Chondrocyte (in vitro differentiated cells): ENCODE measurements around the gene MRNIP. TPM values are rescaled to one million over a fixed set of nuclear protein-coding genes. Genes with fewer than 3 reads are reported as not detected.

Source experiments
- DNase-seq: peaks from one replicate; pipeline ENCODE4 v3.0.0; 2021; ENCODE audit warnings: mixed read lengths, low spot score
- H3K27ac Mint-ChIP-seq: one replicate; pipeline ENCODE4 v1.8.0; 2021; ENCODE audit warnings: mild to moderate bottlenecking, moderate library complexity, mixed read lengths; ENCODE audit not compliant: unreplicated experiment
- H3K27me3 Mint-ChIP-seq: 2 replicates; pipeline ENCODE4 v1.8.0; 2021; ENCODE audit warnings: low read depth, mixed read lengths
- H3K36me3 Mint-ChIP-seq: 2 replicates; pipeline ENCODE4 v1.8.0; 2021; ENCODE audit warnings: low read depth, mixed read lengths
- H3K4me1 Mint-ChIP-seq: 2 replicates; pipeline ENCODE4 v1.8.0; 2021; ENCODE audit warnings: low read depth, mild to moderate bottlenecking, mixed read lengths
- H3K4me3 Mint-ChIP-seq: one replicate; pipeline ENCODE4 v1.8.0; 2021; ENCODE audit warnings: mild to moderate bottlenecking, moderate library complexity, mixed read lengths; ENCODE audit not compliant: unreplicated experiment
- H3K9me3 Mint-ChIP-seq: 2 replicates; pipeline ENCODE4 v1.8.0; 2021; ENCODE audit warnings: low read depth, mixed read lengths
- total RNA-seq: library from RNA; stranded (reverse); gene quantifications from 3 replicates; pipeline ENCODE4 v1.2.1, GENCODE V29; 2021
- TF ChIP-seq, protein P1 (sequence below): fragments of 200-600 bp; sonication (generic); IDR thresholded peaks from 2 replicates; pipeline ENCODE4 v1.5.0; 2021; ENCODE audit warnings: antibody characterized with exemption, mild to moderate bottlenecking, moderate library complexity

MRNIP gene
- total RNA-seq, 1 donor from 2014 or later: 13.4 TPM

DNA sequence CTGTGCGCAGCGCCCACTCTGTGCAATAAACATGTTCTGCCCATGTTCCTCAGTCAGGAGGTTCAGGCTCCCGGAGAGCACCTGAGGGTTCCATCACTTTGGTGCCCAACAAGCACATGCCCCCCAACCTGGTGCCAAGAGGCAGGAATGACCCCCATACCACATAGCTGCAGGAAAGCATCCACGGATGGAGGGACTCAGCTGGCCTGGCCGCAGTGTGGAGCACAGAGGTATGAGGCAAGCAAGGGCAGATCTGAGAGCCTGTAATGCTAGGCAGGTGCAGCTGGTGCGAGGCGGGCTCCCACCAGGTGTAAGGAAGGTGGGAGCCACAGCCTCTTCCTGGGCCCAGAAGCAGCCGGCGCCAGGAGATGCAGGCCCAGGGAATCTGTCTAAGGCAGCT lies 4.3 kb upstream of the MRNIP start:
- peak; percentile 68 for DNase-seq
- TF ChIP-seq, protein P1, sequence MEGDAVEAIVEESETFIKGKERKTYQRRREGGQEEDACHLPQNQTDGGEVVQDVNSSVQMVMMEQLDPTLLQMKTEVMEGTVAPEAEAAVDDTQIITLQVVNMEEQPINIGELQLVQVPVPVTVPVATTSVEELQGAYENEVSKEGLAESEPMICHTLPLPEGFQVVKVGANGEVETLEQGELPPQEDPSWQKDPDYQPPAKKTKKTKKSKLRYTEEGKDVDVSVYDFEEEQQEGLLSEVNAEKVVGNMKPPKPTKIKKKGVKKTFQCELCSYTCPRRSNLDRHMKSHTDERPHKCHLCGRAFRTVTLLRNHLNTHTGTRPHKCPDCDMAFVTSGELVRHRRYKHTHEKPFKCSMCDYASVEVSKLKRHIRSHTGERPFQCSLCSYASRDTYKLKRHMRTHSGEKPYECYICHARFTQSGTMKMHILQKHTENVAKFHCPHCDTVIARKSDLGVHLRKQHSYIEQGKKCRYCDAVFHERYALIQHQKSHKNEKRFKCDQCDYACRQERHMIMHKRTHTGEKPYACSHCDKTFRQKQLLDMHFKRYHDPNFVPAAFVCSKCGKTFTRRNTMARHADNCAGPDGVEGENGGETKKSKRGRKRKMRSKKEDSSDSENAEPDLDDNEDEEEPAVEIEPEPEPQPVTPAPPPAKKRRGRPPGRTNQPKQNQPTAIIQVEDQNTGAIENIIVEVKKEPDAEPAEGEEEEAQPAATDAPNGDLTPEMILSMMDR: no peak
- Mint-ChIP-seq H3K4me1 (peaks cover 15% of the 10 kb centered on the region), H3K27me3 (no peaks in the 10 kb centered on the region), H3K36me3 (peaks cover 15% of the 10 kb centered on the region), H3K4me3 (no peak overlapping the region), H3K27ac (no peak overlapping the region), H3K9me3 (no peaks in the 10 kb centered on the region)

DNA sequence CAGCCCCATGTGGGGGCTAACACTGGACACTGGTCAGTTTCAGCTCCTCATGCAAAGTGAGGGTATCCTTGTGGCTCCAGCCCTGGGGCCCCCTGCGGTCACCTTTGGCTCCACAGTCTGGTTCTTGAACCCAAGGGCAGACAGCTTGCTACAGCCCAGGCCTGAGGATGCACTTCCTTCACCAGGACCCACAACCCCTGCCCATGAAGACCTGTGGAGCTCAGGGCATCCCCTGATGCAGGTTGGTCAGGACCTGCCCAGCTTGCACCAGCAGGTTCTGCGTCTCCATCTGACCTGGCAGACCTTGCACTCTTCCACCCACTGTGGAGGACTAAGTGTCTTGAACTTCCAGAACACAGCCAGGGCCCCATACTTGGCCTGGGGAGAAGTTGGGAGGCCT lies 3.7 kb upstream of the MRNIP start:
- Mint-ChIP-seq H3K36me3 (peaks cover 14% of the 10 kb centered on the region), H3K4me3 (no peak overlapping the region), H3K27ac (no peak overlapping the region), H3K4me1 (peaks cover 21% of the 10 kb centered on the region), H3K27me3 (no peaks in the 10 kb centered on the region), H3K9me3 (no peaks in the 10 kb centered on the region)
- DNase-seq: peak; percentile 65
- TF ChIP-seq, protein P1: no peak

DNA sequence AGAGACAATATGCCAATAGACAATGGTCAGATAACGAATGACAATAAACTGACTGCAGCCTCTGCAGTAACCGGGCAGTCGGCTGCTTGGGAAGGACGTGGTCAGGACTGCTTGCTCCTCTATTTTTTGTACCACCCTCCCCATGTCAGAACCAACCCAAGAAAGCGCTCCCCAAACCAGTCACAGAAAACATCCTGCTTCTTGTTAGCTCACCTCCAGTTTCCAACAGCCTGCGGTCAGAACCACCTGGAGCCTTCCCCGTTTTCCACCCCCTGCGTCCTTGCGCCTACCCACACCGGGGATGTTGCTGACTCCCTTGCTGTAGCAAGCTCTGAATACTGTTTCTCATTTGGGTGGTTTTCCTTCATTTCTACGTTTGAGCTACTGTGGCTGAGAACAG lies 1.7 kb upstream of the MRNIP start:
- no peaks in the 10 kb centered on the region for H3K27me3 Mint-ChIP-seq

DNA sequence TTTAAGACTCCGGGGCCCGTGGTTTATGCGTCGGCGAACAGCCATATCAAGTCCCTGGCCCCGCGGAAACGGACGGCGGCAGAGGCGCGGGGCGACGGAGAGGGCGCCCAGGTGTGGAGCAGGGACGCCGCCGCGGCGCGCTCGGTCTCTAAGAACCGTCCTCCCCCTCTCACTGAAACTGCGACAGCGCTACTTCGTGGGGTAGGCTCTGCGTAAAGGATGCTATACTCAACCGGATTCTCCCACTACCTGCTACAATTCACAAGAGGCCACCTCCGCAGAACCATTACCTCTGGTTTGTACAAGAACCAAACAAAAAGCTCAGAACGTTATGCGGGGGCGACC lies 404 bp downstream of the MRNIP start:
- Mint-ChIP-seq H3K4me3 (peak overlapping the region; percentile 98), H3K4me1 (peaks cover 27% of the 10 kb centered on the region), H3K27me3 (no peaks in the 10 kb centered on the region), H3K9me3 (no peaks in the 10 kb centered on the region), H3K36me3 (peaks cover 7% of the 10 kb centered on the region), H3K27ac (peak overlapping the region; percentile 96)
- TF ChIP-seq, protein P1: no peak
- peak; percentile 60 for DNase-seq

More for the DNA sequence above, 1.7 kb upstream of the MRNIP start:
- Mint-ChIP-seq H3K27ac (peak overlapping the region; percentile 67), H3K4me3 (peak overlapping the region; percentile 98), H3K4me1 (peaks cover 22% of the 10 kb centered on the region), H3K36me3 (peaks cover 12% of the 10 kb centered on the region), H3K9me3 (no peaks in the 10 kb centered on the region)
- peak; percentile 49 for DNase-seq
- TF ChIP-seq, protein P1: no peak

DNA sequence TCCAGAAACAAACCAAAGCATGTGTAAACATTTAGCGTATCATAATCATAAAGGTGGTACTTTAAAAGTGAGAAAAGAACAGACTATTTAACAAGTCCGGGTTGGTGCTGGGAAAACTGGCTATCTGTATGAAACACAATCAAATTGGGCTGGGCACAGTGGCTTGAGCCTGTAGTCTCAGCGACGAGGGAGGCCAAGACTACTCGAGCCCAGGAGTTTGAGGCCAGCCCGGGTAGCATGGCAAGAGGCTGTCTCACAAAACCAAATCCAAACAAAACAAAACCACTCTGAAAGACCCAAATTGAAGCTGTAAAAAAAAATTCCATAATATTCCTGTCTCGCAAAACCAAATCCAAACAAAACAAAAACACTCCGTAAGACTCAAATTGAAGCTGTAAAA lies 4.3 kb downstream of the MRNIP start:
- TF ChIP-seq, protein P1: no peak
- no peak overlapping the region for H3K27ac Mint-ChIP-seq
- DNase-seq: no peak
- peaks cover 15% of the 10 kb centered on the region for H3K4me1 Mint-ChIP-seq
- peaks cover 20% of the 10 kb centered on the region for H3K36me3 Mint-ChIP-seq
- no peaks in the 10 kb centered on the region for H3K9me3 Mint-ChIP-seq
- no peak overlapping the region for H3K4me3 Mint-ChIP-seq
- no peaks in the 10 kb centered on the region for H3K27me3 Mint-ChIP-seq
